ENCODE results near the gene TNN.
"Not testable (repeated sequence)": the region's sequence is repeated elsewhere in the genome, so short reads cannot be mapped to it uniquely, and the experiment has no call there.

TNN gene

GRCh38 chr1:175072099-175072951 lies 4.7 kb downstream of the TNN start:
- DNase-seq (ENCODE audit: low spot score), result no peak

- no peak for DNase-seq (ENCODE audit: low spot score)
Observed at GRCh38 chr1:175073061-175073460, 5.4 kb downstream of the TNN start.

DNA sequence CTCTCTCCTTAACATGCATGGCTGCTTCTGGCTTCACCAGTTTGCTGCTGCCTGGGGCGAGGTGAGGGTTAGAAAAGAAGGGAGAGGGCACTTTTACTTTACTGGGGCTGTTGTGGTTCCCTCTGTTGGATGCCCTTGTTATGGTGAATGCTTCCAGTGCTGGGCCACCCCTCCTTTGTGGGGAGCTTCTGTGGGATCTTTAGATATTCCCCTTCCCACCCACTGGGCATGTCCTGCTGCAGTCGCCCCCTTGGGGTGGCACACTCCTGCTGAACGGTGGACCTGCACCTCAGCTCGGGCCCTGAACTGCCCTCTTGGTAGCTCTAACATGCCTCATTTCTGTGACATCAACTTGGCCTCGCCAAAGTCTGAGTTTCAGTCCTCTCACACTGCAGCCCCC lies 6.0 kb downstream of the TNN start:
- no peak for DNase-seq (ENCODE audit: low spot score)

- no peak for DNase-seq (ENCODE audit: low spot score)
Observed at GRCh38 chr1:175075572-175076568, 8.2 kb downstream of the TNN start.

DNA sequence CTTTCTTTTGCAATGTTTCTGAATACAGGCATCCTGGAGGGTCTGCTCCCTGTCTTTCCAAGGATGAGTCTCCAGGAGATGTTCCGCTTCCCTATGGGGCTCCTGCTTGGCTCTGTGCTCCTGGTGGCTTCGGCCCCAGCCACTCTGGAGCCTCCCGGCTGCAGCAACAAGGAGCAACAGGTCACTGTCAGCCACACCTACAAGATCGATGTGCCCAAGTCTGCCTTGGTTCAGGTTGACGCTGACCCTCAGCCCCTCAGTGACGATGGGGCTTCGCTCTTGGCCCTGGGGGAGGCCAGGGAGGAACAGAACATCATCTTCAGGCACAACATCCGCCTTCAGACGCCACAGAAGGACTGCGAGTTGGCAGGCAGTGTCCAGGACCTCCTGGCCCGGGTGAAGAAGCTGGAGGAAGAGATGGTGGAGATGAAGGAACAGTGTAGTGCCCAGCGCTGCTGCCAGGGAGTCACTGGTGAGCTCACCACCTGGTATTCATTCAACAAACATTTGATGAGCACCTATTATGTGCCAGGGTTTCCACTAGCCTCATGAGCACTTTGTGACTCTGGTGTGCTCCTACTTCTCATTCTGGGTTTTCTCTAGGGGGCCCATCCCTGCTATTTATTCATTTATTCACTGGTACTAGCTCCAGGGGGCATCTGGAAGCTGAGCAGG lies 9.9 kb downstream of the TNN start:
- DNase-seq (ENCODE audit: low spot score), result no peak

DNA sequence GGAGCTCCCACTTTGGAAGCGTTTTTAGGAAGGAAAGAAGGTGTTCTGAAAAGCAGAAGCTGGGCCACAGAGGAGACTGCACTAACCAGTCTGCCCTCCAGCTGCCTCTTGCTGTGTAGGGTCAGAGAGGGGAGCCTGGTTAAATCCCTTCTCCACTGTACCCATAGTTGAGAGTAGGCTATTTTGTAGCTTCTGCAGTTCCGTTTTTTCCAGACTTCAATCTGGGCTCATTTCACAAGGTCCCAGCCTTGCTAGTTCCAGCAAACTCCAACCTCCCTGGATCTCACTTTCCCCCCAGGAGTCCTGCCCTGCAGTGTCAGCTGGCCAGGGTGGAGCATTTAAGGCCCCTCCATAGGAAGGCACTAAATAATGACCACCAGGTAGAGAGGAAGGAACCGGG lies 11.0 kb downstream of the TNN start:
- no peak for DNase-seq (ENCODE audit: low spot score)

DNA sequence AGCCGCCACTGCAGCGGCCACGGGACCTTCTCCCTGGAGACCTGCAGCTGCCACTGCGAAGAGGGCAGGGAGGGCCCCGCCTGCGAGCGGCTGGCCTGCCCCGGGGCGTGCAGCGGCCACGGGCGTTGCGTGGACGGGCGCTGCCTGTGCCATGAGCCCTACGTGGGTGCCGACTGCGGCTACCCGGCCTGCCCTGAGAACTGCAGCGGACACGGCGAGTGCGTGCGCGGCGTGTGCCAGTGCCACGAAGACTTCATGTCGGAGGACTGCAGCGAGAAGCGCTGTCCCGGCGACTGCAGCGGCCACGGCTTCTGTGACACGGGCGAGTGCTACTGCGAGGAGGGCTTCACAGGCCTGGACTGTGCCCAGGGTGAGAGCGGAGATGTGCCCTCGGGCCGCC lies 11.7 kb downstream of the TNN start:
- DNase-seq (ENCODE audit: low spot score), result no peak

GRCh38 chr1:175080030-175080429 lies 12.4 kb downstream of the TNN start:
- no peak for DNase-seq (ENCODE audit: low spot score)

- no peak for DNase-seq (ENCODE audit: low spot score)
Observed at GRCh38 chr1:175081983-175082382, 14.3 kb downstream of the TNN start.

DNA sequence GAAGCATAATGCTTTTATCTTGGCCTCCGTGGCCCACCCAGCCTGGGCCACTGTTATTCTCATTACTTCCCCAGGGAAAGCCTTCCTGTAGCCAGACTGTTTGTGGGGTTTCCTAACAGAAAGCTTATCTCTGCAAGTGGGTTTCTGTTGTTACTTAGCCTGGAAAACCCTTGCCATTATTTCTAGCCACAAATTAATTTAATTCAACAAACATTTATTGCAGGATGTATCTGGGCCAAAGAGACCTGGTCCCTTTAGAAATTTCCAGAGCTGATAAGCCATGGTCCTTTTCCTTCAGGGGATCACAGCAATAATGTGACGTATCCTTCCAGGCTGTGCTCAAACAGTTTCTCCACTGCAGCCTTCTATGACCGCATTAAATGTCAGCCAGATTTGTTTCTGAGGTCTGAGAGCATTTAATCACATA lies 20.9 kb downstream of the TNN start:
- DNase-seq (ENCODE audit: low spot score), result no peak

- DNase-seq (ENCODE audit: low spot score), result no peak
Observed at GRCh38 chr1:175089136-175089718, 21.6 kb downstream of the TNN start.

GRCh38 chr1:175090780-175091179 lies 23.1 kb downstream of the TNN start:
- no peak for DNase-seq (ENCODE audit: low spot score)

DNA sequence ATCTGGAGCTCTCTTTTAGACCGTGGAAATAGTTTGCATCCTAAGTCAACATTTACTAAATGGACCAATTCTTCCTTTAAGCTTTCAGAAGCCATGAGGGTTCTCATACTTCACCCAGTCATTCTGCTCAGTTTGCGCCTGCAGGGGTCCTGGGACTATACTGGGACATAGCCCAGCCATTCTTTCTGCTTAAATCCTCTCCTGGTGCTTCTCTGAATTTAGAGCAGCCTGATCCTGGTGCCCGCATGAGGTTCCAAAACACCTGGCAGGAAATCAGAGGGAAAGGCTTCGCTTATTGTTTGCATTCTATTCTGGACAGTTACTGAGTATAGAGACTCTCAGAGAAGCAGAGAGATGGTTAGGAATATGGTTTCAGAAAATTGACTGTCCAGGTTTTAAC lies 27.0 kb downstream of the TNN start:
- DNase-seq (ENCODE audit: low spot score), result no peak

DNA sequence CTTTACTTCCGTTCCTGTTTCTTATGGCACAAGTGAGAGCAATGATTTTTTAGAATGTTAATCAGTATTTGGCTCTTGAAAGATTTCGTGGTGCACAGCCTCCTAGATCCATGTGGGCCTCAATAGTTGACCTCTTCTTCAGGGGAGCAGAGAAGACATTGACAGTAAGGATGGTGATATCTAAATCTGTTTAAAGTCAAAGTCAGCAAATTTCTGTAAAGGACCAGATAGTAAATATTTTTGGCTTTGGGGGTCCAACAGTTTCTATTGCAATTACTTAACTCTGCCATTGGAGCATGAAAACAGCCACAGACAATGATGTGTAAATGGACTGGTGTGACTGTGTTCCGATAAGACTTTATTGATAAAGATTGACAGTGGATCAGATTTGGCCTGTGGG lies 27.4 kb downstream of the TNN start:
- no peak for DNase-seq (ENCODE audit: low spot score)

- DNase-seq (ENCODE audit: low spot score), result no peak
Observed at GRCh38 chr1:175095978-175096607, 28.5 kb downstream of the TNN start.

DNA sequence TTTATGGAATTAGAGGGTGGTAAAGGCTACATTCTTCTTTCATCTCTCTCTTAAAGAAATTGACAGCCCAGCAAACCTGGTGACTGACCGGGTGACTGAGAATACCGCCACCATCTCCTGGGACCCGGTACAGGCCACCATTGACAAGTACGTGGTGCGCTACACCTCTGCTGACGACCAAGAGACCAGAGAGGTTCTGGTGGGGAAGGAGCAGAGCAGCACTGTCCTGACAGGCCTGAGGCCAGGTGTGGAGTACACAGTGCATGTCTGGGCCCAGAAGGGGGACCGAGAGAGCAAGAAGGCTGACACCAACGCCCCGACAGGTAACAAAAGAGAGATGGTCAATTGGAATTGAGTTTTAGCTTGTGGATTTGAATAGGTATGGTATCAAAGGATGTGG lies 29.7 kb downstream of the TNN start:
- DNase-seq (ENCODE audit: low spot score), result no peak

DNA sequence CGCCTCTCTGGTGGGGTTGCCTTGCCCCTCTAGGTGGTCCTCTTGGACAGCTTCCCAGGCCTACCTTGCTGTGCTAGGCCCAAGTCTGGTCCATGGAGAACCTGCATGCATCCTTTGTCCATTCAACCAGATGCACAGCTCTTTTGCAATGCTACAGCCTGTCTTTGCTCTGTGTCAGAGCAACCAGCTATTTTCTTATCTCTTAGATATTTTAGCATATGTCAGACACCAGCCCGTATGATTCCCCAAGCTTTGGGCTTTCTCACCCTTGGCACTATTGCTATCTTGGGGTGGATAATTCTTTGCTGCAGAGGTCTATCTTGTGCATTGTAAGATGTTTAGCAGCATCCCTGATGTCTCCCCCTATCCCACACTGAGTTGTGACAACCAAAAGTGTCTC lies 32.3 kb downstream of the TNN start:
- no peak for DNase-seq (ENCODE audit: low spot score)

DNA sequence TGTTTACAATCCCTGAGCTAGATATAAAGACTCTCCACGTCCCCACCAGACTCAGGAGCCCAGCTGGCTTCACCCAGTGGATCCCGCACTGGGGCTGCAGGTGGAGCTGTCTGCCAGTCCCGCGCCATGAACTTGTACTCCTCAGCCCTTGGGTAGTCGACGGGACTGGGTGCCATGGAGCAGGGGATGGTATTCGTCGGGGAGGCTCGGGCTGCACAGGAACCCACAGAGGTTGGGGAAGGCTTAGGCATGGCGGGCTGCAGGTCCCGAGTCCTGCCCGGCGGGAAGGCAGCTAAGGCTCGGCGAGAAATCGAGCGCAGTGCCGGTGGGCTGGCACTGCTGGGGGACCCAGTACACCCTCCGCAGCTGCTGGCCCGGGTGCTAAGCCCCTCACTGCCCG lies 34.5 kb downstream of the TNN start:
- not testable (repeated sequence) for DNase-seq (ENCODE audit: low spot score)

DNA sequence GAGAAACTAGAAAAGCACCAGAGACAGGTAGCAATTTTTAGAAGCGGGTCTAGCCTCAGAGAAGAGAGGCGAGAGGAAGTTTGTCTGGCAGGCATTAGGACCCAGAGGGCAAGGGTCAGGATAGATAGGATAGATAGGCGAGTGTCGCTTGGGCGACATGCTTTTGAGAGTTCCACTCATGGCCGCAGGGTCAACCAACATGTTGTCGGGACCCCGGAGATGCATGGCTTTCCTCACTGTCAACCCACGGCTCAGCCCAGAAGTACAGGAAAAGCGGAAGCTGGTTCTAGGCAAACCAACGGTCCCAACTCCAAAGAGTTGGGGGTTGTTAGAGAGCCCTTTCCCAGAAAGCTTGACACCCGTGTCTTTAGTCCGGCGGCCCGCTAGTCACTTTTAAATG lies 38.9 kb downstream of the TNN start:
- not testable (repeated sequence) for DNase-seq (ENCODE audit: low spot score)

DNA sequence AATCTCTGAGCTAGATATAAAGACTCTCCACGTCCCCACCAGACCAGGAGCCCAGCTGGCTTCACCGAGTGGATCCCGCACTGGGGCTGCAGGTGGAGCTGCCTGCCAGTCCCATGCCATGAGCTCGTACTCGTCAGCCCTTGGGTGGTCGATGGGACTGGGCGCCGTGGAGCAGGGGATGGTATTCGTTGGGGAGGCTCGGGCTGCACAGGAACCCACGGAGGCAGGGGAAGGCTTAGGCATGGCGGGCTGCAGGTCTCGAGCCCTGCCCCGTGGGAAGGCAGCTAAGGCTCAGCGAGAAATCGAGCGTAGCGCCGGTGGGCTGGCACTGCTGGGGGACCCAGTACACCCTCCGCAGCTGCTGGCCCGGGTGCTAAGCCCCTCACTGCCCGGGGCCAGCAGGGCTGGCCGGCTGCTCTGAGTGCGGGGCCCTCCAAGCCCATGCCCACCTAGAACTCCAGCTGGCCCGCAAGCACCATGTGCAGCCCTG lies 40.7 kb downstream of the TNN start:
- DNase-seq (ENCODE audit: low spot score), result not testable (repeated sequence)

DNA sequence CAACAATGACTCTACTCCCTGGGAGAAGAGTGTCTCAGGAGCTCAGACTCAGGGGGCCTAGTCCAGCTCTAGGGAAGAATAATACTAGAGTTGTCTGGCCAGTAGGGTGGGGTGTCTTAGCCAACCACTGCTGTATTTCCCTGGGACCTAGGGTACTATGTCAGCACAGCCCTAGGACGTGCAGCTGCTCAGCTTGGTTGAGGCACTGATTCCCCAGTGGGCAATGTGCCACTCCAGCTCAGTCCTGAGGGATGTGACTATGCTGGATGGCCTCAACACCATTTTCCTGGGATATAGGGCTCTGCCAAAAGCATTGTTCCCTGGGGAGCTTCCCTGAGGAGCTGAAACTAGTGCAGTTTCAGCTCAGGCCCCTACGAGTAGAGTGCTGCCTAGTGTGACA lies 47.4 kb downstream of the TNN start:
- DNase-seq (ENCODE audit: low spot score), result no peak

Data from CD4-positive, alpha-beta T cell treated with Interleukin-6 at 100 ng/mL for 8 hours (primary cell).